ENCODE results near the gene OPN1MW3.
"Not testable (repeated sequence)": the region's sequence is repeated elsewhere in the genome, so short reads cannot be mapped to it uniquely, and the experiment has no call there.

DNA sequence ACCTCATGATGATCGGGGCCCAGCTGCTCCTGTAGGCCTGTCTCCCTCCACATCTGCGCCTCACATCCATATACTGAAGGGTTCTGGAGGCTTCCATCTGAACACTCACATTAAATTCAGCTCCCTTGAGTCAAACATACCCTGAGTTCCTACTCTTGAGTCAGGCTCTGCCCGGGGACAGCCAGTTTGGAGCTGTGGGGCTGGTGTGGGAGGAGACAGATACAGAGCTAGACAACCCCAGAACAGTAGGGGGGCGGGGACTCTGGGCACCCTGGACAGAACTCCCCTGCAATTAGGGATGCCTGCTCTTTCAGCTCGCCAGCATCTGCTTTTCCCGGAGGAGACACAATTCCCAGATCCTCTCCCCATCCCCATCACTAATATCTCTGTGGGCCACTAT, 5.7 kb downstream of the OPN1MW3 start:
- TF ChIP-seq, protein P1, sequence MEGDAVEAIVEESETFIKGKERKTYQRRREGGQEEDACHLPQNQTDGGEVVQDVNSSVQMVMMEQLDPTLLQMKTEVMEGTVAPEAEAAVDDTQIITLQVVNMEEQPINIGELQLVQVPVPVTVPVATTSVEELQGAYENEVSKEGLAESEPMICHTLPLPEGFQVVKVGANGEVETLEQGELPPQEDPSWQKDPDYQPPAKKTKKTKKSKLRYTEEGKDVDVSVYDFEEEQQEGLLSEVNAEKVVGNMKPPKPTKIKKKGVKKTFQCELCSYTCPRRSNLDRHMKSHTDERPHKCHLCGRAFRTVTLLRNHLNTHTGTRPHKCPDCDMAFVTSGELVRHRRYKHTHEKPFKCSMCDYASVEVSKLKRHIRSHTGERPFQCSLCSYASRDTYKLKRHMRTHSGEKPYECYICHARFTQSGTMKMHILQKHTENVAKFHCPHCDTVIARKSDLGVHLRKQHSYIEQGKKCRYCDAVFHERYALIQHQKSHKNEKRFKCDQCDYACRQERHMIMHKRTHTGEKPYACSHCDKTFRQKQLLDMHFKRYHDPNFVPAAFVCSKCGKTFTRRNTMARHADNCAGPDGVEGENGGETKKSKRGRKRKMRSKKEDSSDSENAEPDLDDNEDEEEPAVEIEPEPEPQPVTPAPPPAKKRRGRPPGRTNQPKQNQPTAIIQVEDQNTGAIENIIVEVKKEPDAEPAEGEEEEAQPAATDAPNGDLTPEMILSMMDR (conservative IDR thresholded peaks at IDR 0.05): not testable (repeated sequence)
- not testable (repeated sequence) for TF ChIP-seq ZFX (IDR thresholded peaks at IDR 0.05)

Measured in C4-2B (cell line).